H54 (cell line): ENCODE results near the gene MGAT4A.

Experiments used
- DNase-seq: peaks from one replicate; pipeline ENCODE4 v3.0.0; 2011; ENCODE audit warnings: low spot score, mixed read lengths; ENCODE audit not compliant: insufficient read length
- FAIRE-seq: peaks from 3 replicates; lab custom pipeline; 2011; peaks lifted over from hg19 to GRCh38; lab: Jason Lieb, UNC
- POLR2A ChIP-seq: IDR thresholded peaks from 2 replicates; pipeline ENCODE4 v1.6.1; 2011; ENCODE audit warnings: low read depth, mild to moderate bottlenecking, low read length

Gene MGAT4A

DNA sequence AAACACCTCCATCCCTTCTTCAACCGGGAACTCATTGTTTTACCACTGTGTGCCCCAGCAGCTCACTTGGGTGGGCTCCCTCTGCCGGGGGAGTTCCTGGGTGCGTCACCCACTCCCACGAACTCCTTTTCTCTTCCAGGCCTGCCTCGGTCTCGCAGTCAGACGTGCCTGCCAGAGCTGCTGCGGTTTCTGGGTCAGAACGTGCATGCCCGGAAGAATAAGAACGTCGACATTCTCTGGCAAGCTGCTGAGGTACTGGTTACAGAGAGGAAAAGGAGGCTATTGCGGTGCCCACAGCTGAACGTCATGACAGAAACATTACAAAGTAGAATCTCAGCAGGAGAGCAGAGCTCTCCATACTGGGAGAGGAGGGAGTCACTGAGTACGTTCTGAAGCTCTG lies 158.3 kb downstream of the MGAT4A start:
- no peak for DNase-seq
- no peak for FAIRE-seq
- TF ChIP-seq POLR2A = no peak

- no peak for FAIRE-seq
- DNase-seq = no peak
- no peak for TF ChIP-seq POLR2A
These were observed 158.7 kb downstream of the MGAT4A start for GRCh38 chr2:98572211-98572610.

DNA sequence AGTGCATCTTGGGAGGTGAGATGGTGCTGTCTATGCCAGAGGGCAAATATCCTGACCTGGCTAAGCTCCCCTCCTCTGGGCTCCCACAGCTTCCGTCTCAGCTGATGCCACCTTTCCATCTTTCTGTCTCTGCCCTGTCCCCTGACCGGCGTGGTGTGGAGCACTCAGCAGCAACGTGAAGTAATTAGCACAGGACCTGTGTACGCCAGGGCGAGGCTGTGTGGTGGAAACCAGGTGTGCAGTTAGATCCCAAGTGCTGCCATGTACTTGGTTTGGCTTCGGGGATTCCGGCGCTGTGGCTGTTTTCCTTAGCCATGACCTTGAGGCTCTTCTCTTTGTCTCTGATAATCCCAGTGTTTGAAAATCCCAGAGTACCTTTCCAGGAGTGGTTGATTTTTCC lies 159.1 kb downstream of the MGAT4A start:
- no peak for TF ChIP-seq POLR2A
- DNase-seq (no peak), FAIRE-seq (no peak)

DNA sequence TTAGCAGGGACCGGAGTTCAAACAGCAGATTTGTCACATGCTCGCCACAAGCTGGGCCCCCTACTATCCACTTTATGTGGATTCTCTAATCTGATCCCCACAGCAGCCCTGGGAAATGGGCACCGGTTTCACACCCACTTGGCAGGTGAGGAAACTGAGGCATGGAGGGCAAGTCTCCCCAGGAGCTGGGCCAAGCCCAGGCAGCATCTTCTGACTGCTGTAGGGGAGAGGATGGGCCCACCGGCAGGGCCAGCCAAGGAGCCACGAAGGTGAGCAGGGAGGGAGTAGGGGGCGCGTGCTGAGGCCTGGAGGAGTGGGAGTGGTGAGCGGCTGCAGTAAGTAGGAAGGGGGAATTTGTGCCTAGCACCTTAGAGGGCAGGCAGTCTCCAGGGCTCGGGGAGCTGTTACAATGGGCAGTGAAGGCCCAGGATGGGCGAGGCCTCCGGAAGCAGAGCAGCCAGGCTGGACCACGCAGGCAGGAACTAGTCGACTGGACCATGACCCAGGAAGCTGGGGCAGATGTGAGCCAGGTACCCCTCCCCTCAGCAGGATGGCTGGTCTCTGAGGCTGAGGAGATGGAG lies 159.7 kb downstream of the MGAT4A start:
- DNase-seq (no peak), FAIRE-seq (no peak)
- no peak for TF ChIP-seq POLR2A

GRCh38 chr2:98570356-98570755 lies 160.6 kb downstream of the MGAT4A start:
- DNase-seq = no peak
- no peak for TF ChIP-seq POLR2A
- FAIRE-seq = no peak

DNA sequence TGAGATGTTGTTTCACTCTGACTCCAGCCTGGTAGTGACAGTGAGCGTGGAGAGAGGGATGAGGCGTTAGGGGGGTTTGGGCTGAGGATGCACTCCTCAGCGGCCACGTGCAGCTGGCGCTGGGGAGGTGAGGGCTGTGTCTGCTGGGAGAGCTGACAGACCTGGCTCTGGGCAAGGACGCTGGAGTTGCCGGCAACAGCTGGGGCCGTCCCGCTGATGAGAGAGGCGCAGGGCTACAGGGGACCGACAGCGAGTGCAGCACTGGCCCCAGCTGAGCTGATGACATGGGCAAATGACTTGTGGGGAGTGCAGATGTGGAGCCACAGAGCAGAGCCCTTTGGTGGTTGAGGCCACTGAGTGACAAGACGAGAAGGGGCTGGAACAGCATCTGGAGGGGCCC lies 161.0 kb downstream of the MGAT4A start:
- no peak for FAIRE-seq
- no peak for DNase-seq
- no peak for TF ChIP-seq POLR2A

GRCh38 chr2:98569197-98569793 lies 161.6 kb downstream of the MGAT4A start:
- TF ChIP-seq POLR2A = no peak
- no peak for FAIRE-seq
- DNase-seq = peak; percentile 69
